Astrocyte (in vitro differentiated cells and primary cell): ENCODE results near the gene CTNND1. TPM values are rescaled to one million over a fixed set of nuclear protein-coding genes. Genes with fewer than 3 reads are reported as not detected.

Experiments
- DNase-seq: peaks from one replicate; pipeline ENCODE4 v3.0.0-alpha.2; 2010; ENCODE audit warnings: low read depth
- FAIRE-seq: peaks from 2 replicates; lab custom pipeline; 2011; peaks lifted over from hg19 to GRCh38; lab: Jason Lieb, UNC
- H2AFZ ChIP-seq: 2 replicates; pipeline ENCODE4 v1.6.0; 2012; ENCODE audit warnings: low read depth, low read length, inconsistent platforms
- H3K27ac ChIP-seq: 2 replicates; pipeline ENCODE4 v1.5.1; 2011; ENCODE audit warnings: low read depth, low read length, inconsistent platforms
- H3K27me3 ChIP-seq: 2 replicates; pipeline ENCODE4 v1.6.0; 2011; ENCODE audit warnings: low read length, inconsistent platforms; ENCODE audit not compliant: insufficient read depth
- H3K36me3 ChIP-seq: 2 replicates; pipeline ENCODE4 v1.5.1; 2011; ENCODE audit warnings: low read length, inconsistent platforms; ENCODE audit not compliant: insufficient read depth
- H3K4me1 ChIP-seq: 2 replicates; pipeline ENCODE4 v1.5.1; 2011; ENCODE audit warnings: low read length, inconsistent platforms; ENCODE audit not compliant: insufficient read depth
- H3K4me2 ChIP-seq: 2 replicates; pipeline ENCODE4 v1.6.0; 2012; ENCODE audit warnings: low read length, inconsistent platforms
- H3K4me3 ChIP-seq: 2 replicates; pipeline ENCODE4 v1.5.1; 2011; ENCODE audit warnings: low read depth, mild to moderate bottlenecking, low read length, inconsistent platforms; ENCODE audit not compliant: insufficient read depth
- H3K79me2 ChIP-seq: 2 replicates; pipeline ENCODE4 v1.6.0; 2012; ENCODE audit warnings: mild to moderate bottlenecking, low read length, inconsistent platforms; ENCODE audit not compliant: insufficient read depth
- H3K9ac ChIP-seq: 2 replicates; pipeline ENCODE4 v1.6.0; 2012; ENCODE audit warnings: mild to moderate bottlenecking, low read length, inconsistent platforms
- H3K9me3 ChIP-seq: 2 replicates; pipeline ENCODE4 v1.5.1; 2012; ENCODE audit warnings: low read depth, mild to moderate bottlenecking, low read length, inconsistent platforms; ENCODE audit not compliant: insufficient read depth
- H4K20me1 ChIP-seq: 2 replicates; pipeline ENCODE4 v1.6.0; 2012; ENCODE audit warnings: low read length, inconsistent platforms; ENCODE audit not compliant: insufficient read depth
- H3K27ac Mint-ChIP-seq: one replicate; pipeline ENCODE4 v1.8.0; 2021; ENCODE audit warnings: mild to moderate bottlenecking, mixed read lengths; ENCODE audit not compliant: unreplicated experiment
- H3K27me3 Mint-ChIP-seq: one replicate; pipeline ENCODE4 v1.8.0; 2021; ENCODE audit warnings: low read depth, mixed read lengths; ENCODE audit not compliant: unreplicated experiment
- H3K36me3 Mint-ChIP-seq: one replicate; pipeline ENCODE4 v1.8.0; 2021; ENCODE audit warnings: low read depth, mixed read lengths; ENCODE audit not compliant: unreplicated experiment
- H3K4me1 Mint-ChIP-seq: one replicate; pipeline ENCODE4 v1.8.0; 2021; ENCODE audit warnings: low read depth, mixed read lengths; ENCODE audit not compliant: unreplicated experiment
- H3K4me3 Mint-ChIP-seq: one replicate; pipeline ENCODE4 v1.8.0; 2021; ENCODE audit warnings: mild to moderate bottlenecking, moderate library complexity, mixed read lengths; ENCODE audit not compliant: unreplicated experiment
- H3K9me3 Mint-ChIP-seq: one replicate; pipeline ENCODE4 v1.8.0; 2021; ENCODE audit warnings: mild to moderate bottlenecking, mixed read lengths; ENCODE audit not compliant: unreplicated experiment
- EZH2 ChIP-seq: IDR thresholded peaks from 2 replicates; pipeline ENCODE4 v1.6.1; 2012; ENCODE audit warnings: mild to moderate bottlenecking, low read length, inconsistent platforms; ENCODE audit not compliant: insufficient read depth
- total RNA-seq: library from RNA; stranded (reverse); gene quantifications from 2 replicates; pipeline ENCODE4 v1.2.1, GENCODE V29; 2021
- TF ChIP-seq, protein P1 (sequence below): IDR thresholded peaks from 2 replicates; pipeline ENCODE4 v1.5.1; 2011; ENCODE audit warnings: low read depth, mild to moderate bottlenecking, inconsistent platforms, low read length, moderate library complexity; ENCODE audit not compliant: insufficient read depth

CTNND1 gene
- total RNA-seq, 1 donor from 2014 or later: 235 TPM

DNA sequence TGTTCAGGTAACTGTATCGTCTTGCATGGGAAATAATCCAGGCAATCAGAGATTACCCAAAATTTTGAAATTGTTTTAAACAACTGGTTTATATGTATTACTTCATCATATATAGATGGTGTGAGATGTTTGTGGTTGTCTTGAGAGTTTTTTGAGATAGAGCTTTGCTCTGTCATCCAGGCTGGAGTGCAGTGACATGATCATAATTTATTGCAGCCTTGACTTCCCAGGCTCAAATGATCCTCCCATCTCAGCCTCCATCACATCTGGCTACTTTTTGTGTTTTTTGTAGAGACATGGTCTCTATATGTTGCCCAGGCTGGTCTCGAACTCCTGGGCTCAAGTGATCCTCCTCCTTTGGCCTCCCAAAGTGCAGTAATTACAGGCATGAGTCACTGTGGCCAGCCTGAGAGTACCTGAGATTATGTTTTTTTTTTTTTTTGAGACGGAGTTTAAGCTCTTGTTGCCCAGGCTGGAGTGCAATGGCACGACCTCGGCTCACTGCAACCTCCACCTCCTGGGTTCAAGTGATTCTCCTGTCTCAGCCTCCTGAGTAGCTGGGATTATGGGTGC lies 11.5 kb downstream of the CTNND1 start:
- H3K27ac Mint-ChIP-seq: peak overlapping the region; percentile 93
- peaks cover 61% of the 10 kb centered on the region for H3K4me1 Mint-ChIP-seq
- TF ChIP-seq EZH2: no peak
- TF ChIP-seq, protein P1, sequence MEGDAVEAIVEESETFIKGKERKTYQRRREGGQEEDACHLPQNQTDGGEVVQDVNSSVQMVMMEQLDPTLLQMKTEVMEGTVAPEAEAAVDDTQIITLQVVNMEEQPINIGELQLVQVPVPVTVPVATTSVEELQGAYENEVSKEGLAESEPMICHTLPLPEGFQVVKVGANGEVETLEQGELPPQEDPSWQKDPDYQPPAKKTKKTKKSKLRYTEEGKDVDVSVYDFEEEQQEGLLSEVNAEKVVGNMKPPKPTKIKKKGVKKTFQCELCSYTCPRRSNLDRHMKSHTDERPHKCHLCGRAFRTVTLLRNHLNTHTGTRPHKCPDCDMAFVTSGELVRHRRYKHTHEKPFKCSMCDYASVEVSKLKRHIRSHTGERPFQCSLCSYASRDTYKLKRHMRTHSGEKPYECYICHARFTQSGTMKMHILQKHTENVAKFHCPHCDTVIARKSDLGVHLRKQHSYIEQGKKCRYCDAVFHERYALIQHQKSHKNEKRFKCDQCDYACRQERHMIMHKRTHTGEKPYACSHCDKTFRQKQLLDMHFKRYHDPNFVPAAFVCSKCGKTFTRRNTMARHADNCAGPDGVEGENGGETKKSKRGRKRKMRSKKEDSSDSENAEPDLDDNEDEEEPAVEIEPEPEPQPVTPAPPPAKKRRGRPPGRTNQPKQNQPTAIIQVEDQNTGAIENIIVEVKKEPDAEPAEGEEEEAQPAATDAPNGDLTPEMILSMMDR: no peak
- no peak overlapping the region for H2AFZ ChIP-seq
- H3K9me3 ChIP-seq: no peaks in the 10 kb centered on the region
- H3K9me3 Mint-ChIP-seq: no peaks in the 10 kb centered on the region
- peaks cover 36% of the 10 kb centered on the region for H3K4me1 ChIP-seq
- peak overlapping the region; percentile 58 for H3K4me3 Mint-ChIP-seq
- H3K4me2 ChIP-seq: peak overlapping the region; percentile 59
- H3K9ac ChIP-seq: no peak overlapping the region
- H3K36me3 ChIP-seq: no peaks in the 10 kb centered on the region
- no peak overlapping the region for H3K27ac ChIP-seq
- no peak overlapping the region for H3K4me3 ChIP-seq
- peaks cover 17% of the 10 kb centered on the region for H3K36me3 Mint-ChIP-seq
- peaks cover 98% of the 10 kb centered on the region for H3K79me2 ChIP-seq
- H3K27me3 Mint-ChIP-seq: no peaks in the 10 kb centered on the region
- no peak for FAIRE-seq
- DNase-seq: no peak
- H4K20me1 ChIP-seq: peaks cover 91% of the 10 kb centered on the region
- no peaks in the 10 kb centered on the region for H3K27me3 ChIP-seq

- Mint-ChIP-seq H3K27me3 (no peaks in the 10 kb centered on the region), H3K9me3 (no peaks in the 10 kb centered on the region), H3K4me3 (peak overlapping the region; percentile 41), H3K36me3 (peaks cover 11% of the 10 kb centered on the region), H3K27ac (peak overlapping the region; percentile 94), H3K4me1 (peaks cover 74% of the 10 kb centered on the region)
- FAIRE-seq: no peak
- Histone ChIP-seq H3K36me3 (no peaks in the 10 kb centered on the region), H3K4me1 (peaks cover 51% of the 10 kb centered on the region), H3K4me2 (peak overlapping the region; percentile 82), H3K4me3 (no peak overlapping the region), H2AFZ (no peak overlapping the region), H3K9ac (peak overlapping the region; percentile 20), H3K27me3 (no peaks in the 10 kb centered on the region), H3K9me3 (no peaks in the 10 kb centered on the region), H3K27ac (peak overlapping the region; percentile 88), H3K79me2 (peaks cover 99% of the 10 kb centered on the region), H4K20me1 (peaks cover 94% of the 10 kb centered on the region)
- TF ChIP-seq, protein P1: no peak
- no peak for TF ChIP-seq EZH2
- no peak for DNase-seq
These were observed 13.9 kb downstream of the CTNND1 start for GRCh38 chr11:57775491-57775890.

GRCh38 chr11:57776031-57776521 lies 14.5 kb downstream of the CTNND1 start:
- H3K4me1 Mint-ChIP-seq: peaks cover 80% of the 10 kb centered on the region
- H3K4me3 ChIP-seq: no peak overlapping the region
- TF ChIP-seq, protein P1: no peak
- no peak for TF ChIP-seq EZH2

More at GRCh38 chr11:57776031-57776521, 14.5 kb downstream of the CTNND1 start:
- H3K36me3 Mint-ChIP-seq: peaks cover 11% of the 10 kb centered on the region
- Histone ChIP-seq H3K79me2 (peaks cover 99% of the 10 kb centered on the region), H2AFZ (no peak overlapping the region), H3K36me3 (no peaks in the 10 kb centered on the region), H3K4me2 (peak overlapping the region; percentile 82), H4K20me1 (peaks cover 94% of the 10 kb centered on the region), H3K27ac (peak overlapping the region; percentile 88), H3K9me3 (no peaks in the 10 kb centered on the region), H3K27me3 (no peaks in the 10 kb centered on the region), H3K4me1 (peaks cover 51% of the 10 kb centered on the region), H3K9ac (peak overlapping the region; percentile 79)
- no peaks in the 10 kb centered on the region for H3K9me3 Mint-ChIP-seq
- no peaks in the 10 kb centered on the region for H3K27me3 Mint-ChIP-seq
- FAIRE-seq (no peak), DNase-seq (peak; percentile 90)
- peak overlapping the region; percentile 94 for H3K27ac Mint-ChIP-seq
- H3K4me3 Mint-ChIP-seq: peak overlapping the region; percentile 41
